ENCODE results near the gene PLB1.
"Not testable (repeated sequence)": the region's sequence is repeated elsewhere in the genome, so short reads cannot be mapped to it uniquely, and the experiment has no call there.

The PLB1 gene

DNA sequence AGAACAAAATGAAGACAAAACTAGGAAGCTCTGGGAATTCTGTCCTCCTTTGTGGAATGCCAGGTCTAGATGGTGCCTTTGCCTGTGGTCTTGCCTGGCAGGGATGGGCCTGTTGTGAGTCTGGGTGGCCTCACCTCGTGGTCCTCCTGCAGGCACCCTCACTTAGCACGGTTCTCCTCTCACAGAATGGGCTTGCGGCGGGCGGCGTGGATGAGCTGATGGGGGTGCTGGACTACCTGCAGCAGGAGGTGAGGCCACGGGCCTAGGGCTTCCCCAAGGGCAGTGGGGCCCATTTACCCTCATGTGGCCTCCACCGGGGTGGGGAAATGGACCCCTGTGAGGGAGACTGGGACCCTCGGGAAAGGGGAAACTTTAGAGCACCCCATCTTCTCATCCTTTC is 42.3 kb downstream of the PLB1 start:
- no peak for DNase-seq

DNA sequence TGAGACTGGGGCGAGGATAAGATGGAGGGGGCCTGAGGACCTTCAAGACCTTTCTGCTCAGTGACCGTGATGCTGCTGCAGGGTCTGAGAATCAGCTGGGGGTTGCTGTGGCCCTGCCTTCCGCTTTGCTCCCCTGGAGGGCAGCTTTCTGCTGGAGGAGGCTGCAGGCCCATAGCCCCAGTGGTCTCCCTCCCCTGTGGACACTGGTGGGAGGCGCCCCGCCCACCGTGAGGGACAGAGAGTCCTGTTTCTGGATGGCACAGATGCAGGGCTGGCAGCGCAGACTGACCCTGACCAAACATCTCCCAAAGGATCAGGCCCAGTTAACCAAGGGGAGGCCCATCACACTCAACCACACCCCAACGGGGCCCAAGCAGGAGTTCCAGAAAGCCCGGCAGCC is 42.8 kb downstream of the PLB1 start:
- DNase-seq = no peak

DNA sequence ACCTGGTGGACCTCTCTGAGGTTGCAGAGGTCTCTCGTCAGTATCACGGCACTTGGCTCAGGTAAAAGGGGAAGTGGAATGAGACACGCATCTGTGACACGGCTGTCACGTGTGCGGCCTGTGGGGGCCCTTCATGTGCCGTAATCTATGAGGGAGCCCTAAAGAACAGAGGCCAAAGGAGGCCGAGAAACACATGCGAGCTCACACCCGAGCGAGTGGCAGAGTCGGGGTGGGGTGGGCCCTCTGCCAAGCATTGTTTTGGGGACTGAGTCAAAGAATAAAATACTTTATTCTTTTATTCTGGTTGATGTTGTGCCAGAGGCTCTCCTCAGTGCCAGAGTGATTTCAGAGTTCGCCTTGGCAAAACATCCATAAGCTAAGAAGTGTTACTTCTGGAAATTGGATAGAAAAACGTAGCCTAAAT is 43.3 kb downstream of the PLB1 start:
- no peak for DNase-seq

DNA sequence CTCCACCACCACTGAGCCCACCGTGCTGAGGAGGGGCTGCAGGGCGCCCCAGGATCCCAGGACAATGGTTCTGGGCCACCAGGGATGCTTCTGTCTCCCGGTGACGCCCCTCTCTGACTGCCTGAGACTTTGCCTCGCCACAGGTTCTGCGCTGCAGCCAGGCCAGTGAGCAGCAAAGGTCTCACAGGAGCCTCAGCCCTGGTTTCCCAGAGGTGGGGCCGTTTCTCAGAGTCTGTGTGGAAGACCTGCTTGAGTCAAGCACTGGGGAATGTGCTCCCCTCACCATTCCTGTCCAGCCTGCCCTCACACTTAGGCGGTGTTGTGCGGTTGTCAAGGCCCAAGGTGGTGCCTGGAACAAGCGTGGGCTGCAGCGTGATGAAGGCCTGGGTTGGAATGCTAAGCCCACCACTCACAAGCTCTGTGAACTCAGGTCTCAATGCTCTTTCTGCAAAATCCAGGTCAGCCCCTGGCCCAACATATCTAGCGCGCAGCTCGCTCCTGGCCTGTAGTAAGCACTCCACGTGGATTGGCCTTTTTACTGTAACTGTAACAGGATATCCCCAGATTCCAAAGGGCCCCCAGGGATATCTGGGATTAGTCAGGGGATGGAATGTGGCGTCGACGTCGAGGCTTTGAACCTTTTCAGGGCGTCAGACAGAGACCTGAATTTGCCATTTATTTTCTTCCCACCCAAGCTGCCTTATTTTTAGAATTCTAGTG is 47.6 kb downstream of the PLB1 start:
- no peak for DNase-seq

DNA sequence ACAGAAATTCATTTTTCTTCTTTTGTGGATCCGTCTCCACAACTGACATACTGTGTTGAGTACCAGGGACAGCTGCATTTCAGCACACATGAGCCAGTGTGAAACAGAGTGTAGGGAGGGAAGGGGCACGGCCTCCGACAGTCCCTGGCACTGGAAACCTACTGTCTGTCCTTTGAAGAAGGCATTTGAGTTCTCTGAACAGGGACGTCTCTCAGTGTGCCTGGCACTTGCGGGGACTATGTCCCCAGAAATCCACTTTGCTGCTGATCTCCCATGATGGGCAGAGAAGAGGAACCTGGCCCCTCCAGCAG is 48.1 kb downstream of the PLB1 start:
- DNase-seq = no peak

DNA sequence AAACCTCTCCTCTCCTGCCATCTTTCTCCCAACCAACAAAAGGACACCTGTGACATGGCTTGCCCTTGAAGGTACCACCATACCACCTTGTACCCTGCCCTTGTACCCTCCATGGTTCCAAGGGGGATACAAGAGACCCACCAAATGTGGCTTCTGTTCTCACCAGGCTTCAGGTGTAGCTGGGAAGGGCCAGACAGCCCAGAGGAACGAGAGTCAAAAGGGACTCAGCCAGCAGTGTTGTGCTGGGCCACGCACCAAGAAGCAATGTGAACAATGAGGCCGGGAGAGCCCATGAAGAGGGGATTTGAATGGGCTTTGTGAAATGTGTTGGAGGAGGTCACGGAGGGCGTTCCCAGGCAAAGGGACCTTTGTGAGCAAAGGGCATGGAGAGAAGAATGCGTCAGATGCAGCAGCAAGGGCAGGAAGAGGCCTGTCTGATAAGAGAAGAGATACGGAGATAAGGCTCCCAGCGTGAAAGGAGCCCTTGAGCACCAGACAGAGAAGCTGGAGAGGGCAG is 48.6 kb downstream of the PLB1 start:
- DNase-seq = no peak

DNA sequence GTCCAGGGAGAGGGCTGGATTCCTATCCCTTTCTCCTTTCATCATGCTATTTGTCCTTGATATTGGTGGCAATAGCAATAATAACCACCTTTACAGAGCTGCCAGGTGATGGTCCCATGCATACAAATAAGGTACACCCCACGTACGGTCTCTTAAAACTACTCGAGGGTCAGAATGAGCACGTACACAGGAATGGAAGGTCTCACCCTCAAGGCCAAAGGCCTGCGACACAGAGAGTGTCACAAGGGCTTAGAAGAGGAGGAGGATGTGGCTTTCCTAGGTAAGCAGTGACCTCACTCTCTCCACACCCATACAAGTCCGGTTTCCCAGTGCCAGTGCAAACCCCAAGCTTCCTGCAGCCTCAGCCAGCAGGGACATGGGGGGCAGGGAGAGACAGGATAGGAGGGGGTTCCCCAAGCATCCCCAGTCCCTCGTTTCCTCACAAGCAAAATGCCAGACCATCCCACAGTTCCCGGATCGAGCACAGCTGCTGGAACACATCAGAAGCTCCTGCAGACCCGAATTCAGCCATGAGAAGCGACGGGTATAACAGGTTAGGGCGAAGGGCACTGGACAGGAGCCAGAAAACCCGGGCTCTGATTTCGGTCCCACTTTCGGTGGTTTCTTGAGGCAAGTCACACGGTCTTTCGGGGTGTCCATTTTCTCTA is 49.2 kb downstream of the PLB1 start:
- DNase-seq = no peak

DNA sequence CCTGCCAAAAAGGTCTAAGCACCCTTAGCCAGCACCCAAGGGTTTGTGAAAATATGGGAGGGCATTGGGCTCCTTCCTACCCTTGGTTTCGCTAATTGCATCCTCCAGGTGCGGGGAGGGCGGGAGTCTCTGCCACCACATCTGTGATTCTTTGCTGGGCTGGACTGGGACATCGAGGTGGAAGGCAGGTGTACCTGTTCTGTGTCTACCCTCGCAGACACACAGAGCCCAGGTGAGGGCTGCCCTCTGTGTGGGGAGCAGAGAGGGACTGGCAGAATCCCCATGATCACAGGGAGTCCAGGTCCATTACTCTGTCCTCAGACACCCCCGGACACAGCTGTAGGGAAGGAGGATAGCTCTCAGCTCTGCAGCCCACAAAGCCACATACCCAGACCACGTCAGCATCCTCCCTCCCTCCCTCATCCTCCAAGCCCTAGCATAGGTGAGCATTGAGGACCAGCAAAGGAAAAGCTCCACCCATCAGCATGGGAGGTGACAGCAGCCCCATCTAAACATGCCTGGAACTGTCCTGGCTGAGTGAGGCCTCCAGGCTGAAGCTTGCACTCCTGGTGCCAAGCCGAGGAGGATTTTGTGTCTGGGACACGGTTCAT is 49.8 kb downstream of the PLB1 start:
- no peak for DNase-seq

DNA sequence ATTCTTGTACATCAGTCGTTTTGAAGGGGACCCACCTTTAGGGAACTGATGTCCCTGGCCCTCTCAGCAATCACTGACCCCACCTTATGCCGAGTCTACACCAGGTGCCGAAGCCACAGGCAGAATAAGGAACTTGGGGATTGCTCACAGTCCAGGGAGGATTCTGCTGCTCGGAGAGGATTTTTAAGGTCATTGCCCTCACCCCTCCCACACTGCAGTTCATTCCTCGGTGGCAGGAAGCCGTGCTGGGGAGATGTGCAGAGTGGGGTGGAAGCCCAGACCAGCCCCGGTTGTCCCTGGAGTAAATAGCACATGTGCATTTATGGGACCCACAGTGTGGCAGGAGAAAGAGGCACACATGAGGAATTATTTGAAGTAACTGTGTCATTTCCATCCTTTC is 50.4 kb downstream of the PLB1 start:
- DNase-seq = no peak

DNA sequence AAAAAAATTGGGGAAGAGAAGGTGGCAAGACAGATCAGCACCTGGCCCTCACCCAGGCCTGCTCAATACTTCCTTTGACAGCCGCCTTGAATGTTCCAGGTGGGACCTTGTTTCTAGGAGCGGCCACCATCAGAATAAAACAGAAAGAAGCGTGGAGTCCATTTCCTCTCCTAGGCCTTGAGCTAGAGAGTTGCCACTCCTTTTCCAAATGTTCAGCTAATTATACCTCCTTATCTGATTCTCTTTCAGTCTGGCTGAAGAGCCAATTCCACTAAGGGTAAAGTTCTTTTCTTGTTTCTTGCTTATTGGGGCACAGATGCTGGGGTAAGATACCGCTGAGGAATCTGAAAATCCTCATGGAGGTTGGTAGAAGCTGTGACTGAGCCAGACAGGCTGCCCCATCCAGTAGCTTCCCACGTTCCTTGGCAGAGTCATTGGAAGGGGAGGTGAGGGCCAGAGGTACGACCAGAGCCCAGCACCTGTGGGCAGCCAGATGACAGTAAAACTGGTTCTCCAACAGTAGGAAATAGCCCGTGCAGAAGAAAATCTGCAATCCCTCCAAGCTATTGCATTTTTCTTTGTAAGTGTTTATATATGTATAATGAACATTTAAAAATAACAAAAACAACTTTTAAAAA is 51.5 kb downstream of the PLB1 start:
- DNase-seq = no peak

DNA sequence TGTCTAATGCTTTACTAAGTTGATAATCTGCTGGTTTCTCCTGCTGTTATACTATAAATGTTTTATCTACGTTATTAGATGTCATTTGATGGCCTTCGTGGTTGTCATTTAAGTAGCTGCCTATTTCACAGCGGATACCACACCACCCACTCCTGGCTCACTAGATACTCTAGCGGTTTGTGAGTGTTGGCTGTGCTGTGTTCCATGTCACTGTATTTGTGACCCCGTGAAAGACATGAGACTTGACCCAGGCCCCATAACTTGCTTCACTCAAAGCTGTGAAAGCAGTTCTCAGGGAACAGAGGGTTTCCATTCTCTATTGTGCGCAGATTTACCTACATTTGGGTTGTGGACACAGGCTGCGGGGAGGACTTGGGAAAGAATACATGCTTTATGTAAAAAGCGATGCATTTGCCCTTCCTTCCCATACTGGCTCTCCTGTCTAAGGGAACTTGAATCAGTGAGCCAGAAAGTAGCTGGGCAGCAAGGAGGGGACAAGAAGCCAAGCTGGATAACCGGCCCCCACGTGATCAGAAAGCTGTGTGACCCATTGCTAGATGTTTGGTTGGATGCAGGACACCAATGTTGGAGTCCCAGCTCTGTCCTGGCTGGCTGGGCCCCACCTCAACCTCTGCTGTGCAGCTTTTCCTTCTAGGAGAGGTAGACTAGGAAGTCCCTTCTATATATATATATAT is 52.2 kb downstream of the PLB1 start:
- no peak for DNase-seq

DNA sequence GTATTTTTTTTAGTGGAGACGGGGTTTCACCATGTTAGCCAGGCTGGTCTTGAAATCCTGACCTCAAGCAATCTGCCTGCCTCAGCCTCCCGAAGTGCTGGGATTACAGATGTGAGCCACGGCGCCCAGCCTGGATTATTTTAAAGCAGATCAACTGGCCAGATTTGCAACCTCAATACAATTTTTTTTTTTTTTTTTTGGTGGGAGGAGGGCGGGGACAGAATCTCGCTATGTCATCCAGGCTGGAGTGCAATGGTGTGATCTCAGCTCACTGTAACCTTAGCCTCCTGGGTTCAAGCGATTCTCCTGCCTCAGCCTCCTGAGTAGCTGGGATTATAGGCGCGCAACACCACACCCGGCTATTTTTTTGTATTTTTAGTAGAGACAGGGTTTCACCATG is 54.5 kb downstream of the PLB1 start:
- not testable (repeated sequence) for DNase-seq

DNA sequence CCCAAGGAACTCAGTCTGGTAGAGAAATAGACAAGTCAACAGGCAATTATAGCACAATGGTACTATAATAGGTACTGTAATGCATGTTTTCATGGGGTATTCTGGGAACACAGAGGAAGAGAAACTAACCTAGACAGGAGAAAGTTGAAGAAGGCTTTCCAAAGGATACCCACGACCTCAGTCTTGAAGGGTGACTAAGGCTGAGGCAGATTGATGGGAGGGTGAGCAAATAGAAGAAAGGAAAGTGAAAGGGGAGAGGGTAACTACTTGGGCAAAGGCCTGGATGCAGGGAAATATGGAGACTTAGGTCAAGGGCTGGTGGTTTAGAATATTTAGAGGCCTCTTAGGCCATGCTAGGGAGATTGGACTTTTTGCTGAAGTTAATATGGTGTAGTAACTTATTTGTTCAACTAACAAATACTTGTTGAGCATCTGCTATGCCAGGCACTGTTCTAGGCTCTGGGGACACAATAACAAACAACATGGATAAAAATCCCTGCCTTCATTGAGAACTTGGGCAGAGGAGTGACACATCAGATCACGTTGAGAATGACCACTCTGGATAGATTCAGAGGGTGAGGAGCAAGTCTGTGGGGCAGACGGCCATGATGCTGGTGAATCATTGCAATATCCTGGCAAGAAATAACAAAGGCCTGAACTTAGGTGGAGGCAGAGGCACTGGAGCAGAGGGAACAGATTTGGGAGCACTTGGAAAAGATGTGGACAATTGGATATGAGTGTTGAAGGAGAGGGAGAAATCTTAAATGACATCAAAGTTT is 56.4 kb downstream of the PLB1 start:
- no peak for DNase-seq

DNA sequence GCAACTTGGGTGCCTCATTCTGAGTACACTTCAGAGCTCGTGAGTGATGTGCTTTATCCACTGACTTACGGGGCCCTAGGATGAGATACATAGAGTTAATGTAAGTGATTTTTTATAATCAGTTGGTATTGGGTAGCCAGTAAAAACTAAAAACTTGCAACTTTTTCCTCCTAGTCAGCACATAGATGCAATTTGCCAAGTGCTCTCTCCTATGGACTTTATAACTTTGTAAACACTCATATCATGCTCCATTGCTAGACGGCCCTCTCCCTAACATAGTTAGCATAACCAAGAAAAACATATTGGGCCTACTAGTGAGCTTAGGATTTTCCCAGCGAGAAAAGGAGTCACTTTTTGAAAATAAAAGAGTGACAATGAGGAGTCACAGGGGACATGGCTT is 60.4 kb downstream of the PLB1 start:
- DNase-seq = no peak

DNA sequence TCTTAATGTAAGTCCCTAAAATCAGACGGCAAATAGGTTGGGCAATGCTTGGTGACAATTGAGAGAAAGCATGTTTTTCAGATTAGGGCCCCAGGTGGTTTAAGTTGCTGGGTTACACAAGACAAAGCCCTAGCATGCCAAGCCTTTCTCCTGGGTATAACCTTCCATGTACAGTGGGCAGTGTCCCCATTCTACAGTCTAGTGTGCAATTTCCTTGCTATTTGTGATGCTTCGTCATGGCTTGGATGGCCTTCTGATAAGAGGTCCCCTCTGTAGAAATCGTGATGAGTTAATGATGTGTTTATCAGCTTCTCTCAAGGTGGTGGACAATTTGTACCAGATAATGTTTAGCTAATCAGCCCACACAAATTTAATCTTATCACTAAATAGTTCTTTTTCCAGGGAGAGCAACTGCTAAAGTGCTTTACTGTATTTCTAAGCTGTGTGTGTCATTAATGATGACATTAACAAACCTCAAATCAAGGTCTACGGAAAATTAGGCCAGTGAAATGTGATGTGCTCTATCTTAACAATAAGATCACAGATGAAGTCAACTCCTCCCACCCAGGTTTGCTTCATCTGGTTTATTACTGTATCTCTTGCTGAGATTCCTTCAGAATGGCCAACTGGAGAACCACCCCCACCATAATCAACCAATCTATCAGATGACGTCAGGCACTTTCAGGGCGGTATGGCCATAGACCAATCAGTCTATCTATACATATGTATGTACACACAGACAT is 61.7 kb downstream of the PLB1 start:
- no peak for DNase-seq

DNA sequence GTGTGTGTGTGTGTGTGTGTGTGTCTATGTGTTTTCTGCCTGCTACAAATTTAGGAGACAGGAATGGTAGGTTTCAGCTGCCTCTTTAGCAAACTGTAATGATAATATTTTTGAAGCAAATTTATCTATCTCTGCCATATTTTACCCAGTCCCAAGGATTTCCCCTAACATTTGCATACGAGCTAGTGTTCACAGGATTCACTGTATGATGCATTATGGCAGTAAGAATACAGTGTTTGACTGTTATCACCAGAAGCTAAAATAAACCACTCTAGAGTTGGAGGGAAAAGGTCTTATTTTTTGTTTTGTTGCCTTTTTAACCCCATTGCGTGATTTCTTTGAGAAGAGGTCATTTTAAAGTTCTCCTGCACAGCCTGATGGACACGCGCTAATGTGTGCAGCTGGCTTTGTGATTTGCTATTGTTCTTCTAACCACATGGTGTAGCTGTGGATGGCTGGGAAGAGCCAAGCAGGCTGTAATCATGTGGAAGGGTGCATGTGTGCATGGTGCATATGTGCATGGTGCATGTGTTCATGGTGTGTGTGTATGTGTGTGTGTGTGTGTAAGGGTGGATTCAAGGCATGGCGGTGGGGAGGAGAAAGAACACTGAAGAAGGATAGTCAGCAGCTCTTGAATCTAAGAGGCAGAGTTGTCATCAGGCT is 62.4 kb downstream of the PLB1 start:
- DNase-seq = no peak

DNA sequence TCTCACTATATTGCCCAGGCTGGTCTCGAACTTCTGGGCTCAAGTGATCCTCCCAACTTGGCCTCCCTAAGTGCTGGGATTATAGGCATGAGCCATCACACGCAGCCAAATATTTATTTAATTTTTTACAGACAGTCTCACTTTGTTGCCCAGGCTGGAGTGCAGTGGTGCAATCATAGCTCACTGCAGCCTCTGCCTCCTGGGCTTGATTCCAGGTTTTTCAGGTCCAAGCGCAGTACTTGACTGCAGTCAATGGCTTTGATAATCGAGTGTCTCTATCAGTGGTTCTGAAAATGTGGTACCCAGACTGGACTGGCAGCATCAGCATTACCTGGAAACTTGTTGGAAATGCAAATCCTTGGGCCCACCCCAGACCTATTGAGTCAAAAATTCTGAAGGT is 63.1 kb downstream of the PLB1 start:
- no peak for DNase-seq

DNA sequence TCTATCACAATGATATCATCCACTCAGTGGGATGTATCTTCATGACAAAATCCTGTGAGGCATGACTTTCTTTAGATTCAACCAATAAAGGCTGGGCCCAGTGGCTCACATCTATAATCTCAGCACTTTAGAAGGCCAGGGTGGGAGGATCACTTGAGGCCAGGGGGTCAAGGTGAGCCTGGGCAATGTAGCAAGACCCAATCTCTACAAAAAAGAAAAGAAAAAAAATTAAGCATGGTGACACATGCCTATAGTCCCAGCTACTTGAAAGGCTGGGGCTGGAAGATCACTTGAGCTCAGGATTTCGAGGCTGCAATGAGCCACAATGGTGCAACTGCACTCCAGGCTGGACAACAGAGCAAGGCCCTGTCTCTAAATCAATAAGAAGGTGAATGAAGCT is 68.0 kb downstream of the PLB1 start:
- DNase-seq = no peak

DNA sequence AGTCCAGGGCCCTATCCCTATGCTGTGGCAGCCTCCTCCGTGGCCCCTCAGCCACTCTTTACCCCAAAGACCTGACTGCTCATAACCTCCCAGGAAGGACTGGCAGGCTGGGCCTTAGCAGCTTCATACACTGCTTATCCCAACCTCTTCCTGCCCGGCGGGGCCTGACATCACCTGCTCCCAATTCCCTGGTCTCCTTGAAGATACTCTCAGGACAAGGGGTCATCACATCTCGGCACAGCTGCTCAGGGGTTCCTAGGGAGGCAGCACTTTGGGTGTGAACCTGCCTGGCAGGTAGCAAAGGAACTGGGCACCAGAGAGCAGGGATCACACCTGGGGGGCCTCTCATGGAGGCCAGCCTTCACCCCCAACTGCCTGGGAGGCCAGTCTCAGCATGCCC is 68.5 kb downstream of the PLB1 start:
- DNase-seq = no peak

DNA sequence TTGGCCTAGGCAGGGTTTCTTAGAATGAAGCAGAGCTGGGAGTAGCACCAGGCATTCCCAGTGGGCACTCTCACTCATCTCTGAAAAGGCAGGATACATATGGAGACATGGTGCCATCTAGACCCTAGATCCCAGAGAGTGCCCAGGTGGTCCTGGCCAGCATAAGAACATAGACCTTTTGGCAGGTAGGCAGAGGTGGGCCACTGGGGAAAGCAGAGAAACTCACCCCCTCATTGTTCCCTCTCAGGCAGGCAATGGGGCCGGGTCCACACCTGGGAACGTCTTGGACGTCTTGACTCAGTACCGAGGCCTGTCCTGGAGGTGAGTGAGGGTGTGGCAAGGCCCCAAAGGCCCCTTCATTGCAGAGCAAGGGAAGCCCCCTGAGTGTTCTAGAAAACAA is 69.2 kb downstream of the PLB1 start:
- DNase-seq = no peak

DNA sequence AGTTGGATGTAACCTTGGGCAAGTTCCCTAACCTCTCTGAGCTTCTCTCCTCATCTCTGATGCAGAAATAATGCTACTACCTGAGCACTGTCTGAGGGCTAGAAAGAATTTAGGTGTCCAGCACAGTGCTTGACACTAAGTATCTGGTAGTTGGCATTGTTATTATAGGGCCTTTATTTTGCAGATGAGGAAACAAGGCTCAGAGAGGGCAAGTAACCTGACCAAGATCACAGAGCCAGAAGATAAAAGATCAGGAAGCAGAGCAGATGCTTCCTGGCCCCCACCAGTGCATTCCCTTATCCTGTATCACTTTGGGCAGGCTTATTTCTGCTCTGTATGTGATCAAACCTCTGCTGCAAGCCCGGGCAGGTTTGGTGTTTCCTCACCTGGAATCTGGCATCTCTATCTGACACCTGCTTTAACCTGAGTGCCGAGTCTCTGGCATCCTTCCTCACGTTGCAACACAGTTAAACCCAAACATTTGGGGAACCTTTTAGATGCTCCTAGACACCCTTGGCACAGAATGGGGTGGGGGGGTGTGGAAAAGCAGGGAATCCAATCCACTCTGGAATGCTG is 69.9 kb downstream of the PLB1 start:
- DNase-seq = no peak

All from NCI-H1417 treated with DMSO at 0.1 percent for 48 hours (cell line).